Progenitor cell of endocrine pancreas (in vitro differentiated cells): ENCODE data around the gene RIMBP3B. TPM values are rescaled to one million over a fixed set of nuclear protein-coding genes. Genes with fewer than 3 reads are reported as not detected.
"Not testable (repeated sequence)": the region's sequence is repeated elsewhere in the genome, so short reads cannot be mapped to it uniquely, and the experiment has no call there.

Experiments
- DNase-seq: peaks from one replicate; pipeline ENCODE4 v3.0.0; 2021; ENCODE audit warnings: low spot score; ENCODE audit not compliant: unreplicated experiment
- H3K27ac Mint-ChIP-seq: 2 replicates; pipeline ENCODE4 v1.8.0; 2021; ENCODE audit warnings: mild to moderate bottlenecking, moderate library complexity, mixed read lengths
- H3K27me3 Mint-ChIP-seq: 2 replicates; pipeline ENCODE4 v1.8.0; 2021; ENCODE audit warnings: mixed read lengths
- H3K36me3 Mint-ChIP-seq: 2 replicates; pipeline ENCODE4 v1.8.0; 2022; ENCODE audit warnings: mixed read lengths; ENCODE audit not compliant: insufficient read depth
- H3K4me1 Mint-ChIP-seq: 2 replicates; pipeline ENCODE4 v1.8.0; 2021; ENCODE audit warnings: low read depth, mixed read lengths
- H3K4me3 Mint-ChIP-seq: 2 replicates; pipeline ENCODE4 v1.8.0; 2021; ENCODE audit warnings: low read depth, mild to moderate bottlenecking, moderate library complexity, mixed read lengths
- H3K9me3 Mint-ChIP-seq: 2 replicates; pipeline ENCODE4 v1.8.0; 2021; ENCODE audit warnings: low read depth, mixed read lengths
- total RNA-seq: library from RNA; stranded (reverse); gene quantifications from 2 replicates; pipeline ENCODE4 v1.2.1, GENCODE V29; 2021

Gene RIMBP3B
- total RNA-seq, 1 donor from 2014 or later: 0.65 TPM

DNA sequence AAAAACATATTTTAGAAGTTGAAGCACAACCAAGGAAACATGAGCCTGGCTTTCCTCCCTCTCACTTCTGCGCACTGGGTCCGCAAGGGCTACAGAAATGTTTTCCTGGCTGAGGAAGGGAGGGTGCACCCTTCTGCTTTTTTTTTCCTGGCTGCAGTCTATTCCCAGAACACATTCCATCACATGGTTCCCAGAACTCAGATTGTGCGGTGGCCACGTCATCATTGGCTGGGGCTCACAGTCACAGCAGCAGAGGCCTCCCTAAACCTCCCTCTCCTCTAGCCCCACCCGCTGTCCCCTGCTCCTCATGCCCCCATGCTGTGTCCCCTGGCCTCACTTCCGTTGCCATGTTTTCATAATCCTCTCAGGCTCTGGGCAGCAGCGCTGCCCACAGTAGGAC is 5.9 kb downstream of the RIMBP3B start:
- H3K4me3 Mint-ChIP-seq, H3K27ac Mint-ChIP-seq, H3K9me3 Mint-ChIP-seq: not testable (repeated sequence)

GRCh38 chr22:21390013-21390412 is 6.5 kb downstream of the RIMBP3B start:
- not testable (repeated sequence) for H3K4me3 Mint-ChIP-seq, H3K9me3 Mint-ChIP-seq, H3K27ac Mint-ChIP-seq, DNase-seq, H3K36me3 Mint-ChIP-seq, H3K27me3 Mint-ChIP-seq, H3K4me1 Mint-ChIP-seq

More for the DNA sequence above, 5.9 kb downstream of the RIMBP3B start:
- DNase-seq, H3K4me1 Mint-ChIP-seq, H3K27me3 Mint-ChIP-seq, H3K36me3 Mint-ChIP-seq: not testable (repeated sequence)

GRCh38 chr22:21394613-21395012 is 11.1 kb downstream of the RIMBP3B start:
- H3K4me1 Mint-ChIP-seq, H3K4me3 Mint-ChIP-seq, H3K27ac Mint-ChIP-seq, H3K27me3 Mint-ChIP-seq, DNase-seq, H3K9me3 Mint-ChIP-seq, H3K36me3 Mint-ChIP-seq: not testable (repeated sequence)

GRCh38 chr22:21401197-21401969 is 17.8 kb downstream of the RIMBP3B start:
- not testable (repeated sequence) for H3K27me3 Mint-ChIP-seq, H3K36me3 Mint-ChIP-seq

GRCh38 chr22:21402763-21403314 is 19.3 kb downstream of the RIMBP3B start:
- DNase-seq, H3K27ac Mint-ChIP-seq, H3K9me3 Mint-ChIP-seq, H3K4me3 Mint-ChIP-seq, H3K4me1 Mint-ChIP-seq, H3K27me3 Mint-ChIP-seq, H3K36me3 Mint-ChIP-seq: not testable (repeated sequence)

More at GRCh38 chr22:21401197-21401969, 17.8 kb downstream of the RIMBP3B start:
- not testable (repeated sequence) for H3K4me3 Mint-ChIP-seq, DNase-seq, H3K27ac Mint-ChIP-seq, H3K4me1 Mint-ChIP-seq, H3K9me3 Mint-ChIP-seq

- H3K9me3 Mint-ChIP-seq, H3K27me3 Mint-ChIP-seq, H3K4me1 Mint-ChIP-seq, H3K27ac Mint-ChIP-seq, DNase-seq, H3K4me3 Mint-ChIP-seq, H3K36me3 Mint-ChIP-seq: not testable (repeated sequence)
These were observed 23.6 kb downstream of the RIMBP3B start for GRCh38 chr22:21407139-21407538.

DNA sequence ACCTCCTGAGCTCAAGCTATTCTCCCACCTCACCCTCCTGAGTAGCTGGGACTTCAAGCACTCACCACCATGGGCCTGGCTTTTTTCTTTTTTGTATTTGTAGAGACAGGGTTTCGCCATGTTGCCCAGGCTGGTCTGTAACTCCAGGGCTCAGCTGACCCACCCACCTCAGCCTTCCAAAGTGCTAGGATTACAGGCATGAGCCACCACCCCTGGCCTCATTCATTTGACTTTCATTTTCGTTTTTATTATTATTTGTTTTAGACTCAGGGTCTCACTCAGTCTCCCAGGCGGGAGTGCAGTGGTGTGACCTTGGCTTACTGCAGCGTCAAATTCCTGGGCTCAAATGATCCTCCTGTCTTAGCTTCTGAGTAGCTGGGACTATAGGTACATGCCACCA is 24.2 kb downstream of the RIMBP3B start:
- DNase-seq, H3K27ac Mint-ChIP-seq, H3K9me3 Mint-ChIP-seq, H3K4me3 Mint-ChIP-seq, H3K36me3 Mint-ChIP-seq, H3K27me3 Mint-ChIP-seq, H3K4me1 Mint-ChIP-seq: not testable (repeated sequence)

DNA sequence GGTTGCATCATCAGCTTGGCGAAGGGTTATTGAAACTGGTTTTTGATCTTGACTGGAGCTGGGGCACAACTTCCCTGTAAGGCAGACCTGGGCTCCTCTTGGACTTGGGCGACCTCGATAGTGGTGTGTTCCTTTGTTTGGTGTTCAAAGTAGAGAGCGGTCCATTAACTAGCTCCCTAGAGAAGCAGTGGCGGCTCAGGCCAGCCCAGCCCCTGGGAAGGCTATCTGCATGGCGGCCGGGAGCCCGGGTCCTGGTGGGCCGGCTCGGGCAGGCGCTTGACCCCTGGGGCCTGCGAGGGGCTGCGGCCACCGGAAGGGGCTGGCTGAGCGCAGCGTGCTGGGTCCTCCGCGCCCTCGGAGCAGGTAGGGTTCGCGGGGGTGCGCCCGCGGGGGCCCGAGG is 32.8 kb downstream of the RIMBP3B start:
- H3K27ac Mint-ChIP-seq, H3K9me3 Mint-ChIP-seq, H3K27me3 Mint-ChIP-seq, H3K36me3 Mint-ChIP-seq, H3K4me3 Mint-ChIP-seq, DNase-seq, H3K4me1 Mint-ChIP-seq: not testable (repeated sequence)

DNA sequence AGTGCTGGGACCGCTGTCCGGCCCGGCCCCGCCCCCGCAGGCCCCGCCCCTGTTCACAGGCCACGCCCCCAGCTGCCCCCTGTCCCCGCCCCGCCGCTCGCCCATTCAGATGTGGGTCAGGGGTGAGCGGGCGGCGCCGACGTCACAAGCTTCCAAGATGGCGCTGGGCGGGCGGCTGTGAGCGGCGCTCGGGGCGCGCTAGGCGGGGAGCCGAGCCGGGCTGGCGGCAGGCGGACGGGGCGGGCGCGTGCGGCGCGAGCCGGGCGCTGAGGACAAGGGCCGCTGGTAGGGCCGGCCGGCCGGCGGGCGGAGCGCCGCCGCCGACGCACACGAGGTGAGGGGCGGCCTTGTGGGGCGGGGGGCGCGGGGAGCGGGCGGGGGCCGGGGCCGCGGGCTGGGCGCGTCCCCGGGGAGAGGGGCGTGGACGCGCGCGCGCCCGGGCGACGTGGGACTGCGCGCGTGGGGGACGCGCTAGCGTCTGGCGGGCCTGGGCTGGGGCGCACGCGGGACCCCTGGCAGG is 33.7 kb downstream of the RIMBP3B start, which contains the start of gene HIC2:
Gene HIC2 (plus strand): TSS at position 145 of the 520 bp plus-strand sequence. CDS start 25,461 bp downstream, outside the sequence.
- Mint-ChIP-seq H3K27ac (peak within 1 kb of the TSS; percentile 87), H3K4me3 (peak within 1 kb of the TSS; percentile 70)
- not testable (repeated sequence) for DNase-seq, H3K9me3 Mint-ChIP-seq, H3K36me3 Mint-ChIP-seq, H3K4me1 Mint-ChIP-seq, H3K27me3 Mint-ChIP-seq

- H3K27ac Mint-ChIP-seq: peak overlapping the region; percentile 87
- H3K9me3 Mint-ChIP-seq, H3K36me3 Mint-ChIP-seq, H3K27me3 Mint-ChIP-seq, H3K4me1 Mint-ChIP-seq: not testable (repeated sequence)
- peak; percentile 34 for DNase-seq
- H3K4me3 Mint-ChIP-seq: peak overlapping the region; percentile 70
These were observed 34.3 kb downstream of the RIMBP3B start for GRCh38 chr22:21417853-21418252.

DNA sequence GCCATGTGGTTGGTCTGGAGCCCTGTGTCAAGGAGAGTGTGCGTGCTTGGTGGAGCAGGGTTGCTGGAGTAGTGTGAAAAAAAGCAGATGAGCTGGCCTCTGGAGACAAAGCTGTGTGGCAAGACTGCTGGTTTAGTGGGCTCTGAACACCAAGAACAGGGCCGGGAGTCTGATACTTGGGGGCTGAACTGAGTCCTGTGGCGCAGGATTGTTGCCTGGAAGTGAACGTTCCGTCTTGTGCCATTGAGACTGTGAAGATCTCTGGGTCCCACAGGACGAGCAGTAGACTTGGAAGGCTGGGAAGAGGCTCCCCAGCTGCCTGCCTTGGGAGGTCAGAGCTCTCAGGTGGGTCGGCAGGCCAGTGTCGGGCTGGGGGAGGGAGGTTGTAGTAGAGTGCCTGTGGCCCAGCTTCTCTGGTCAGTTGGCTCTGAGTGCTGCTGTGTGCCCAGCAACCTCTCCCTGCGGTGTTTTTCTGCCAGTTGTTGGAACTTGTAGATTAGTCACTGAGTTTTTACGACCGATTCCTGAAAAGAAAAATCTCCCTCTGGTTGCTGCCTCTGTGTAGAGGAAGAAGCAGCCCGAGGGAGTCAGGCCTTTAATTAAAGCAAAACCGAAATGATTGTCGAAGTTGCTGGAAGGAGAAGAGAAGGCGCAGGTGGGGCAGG is 35.6 kb downstream of the RIMBP3B start:
- not testable (repeated sequence) for DNase-seq, H3K9me3 Mint-ChIP-seq, H3K36me3 Mint-ChIP-seq, H3K4me3 Mint-ChIP-seq, H3K27ac Mint-ChIP-seq, H3K4me1 Mint-ChIP-seq, H3K27me3 Mint-ChIP-seq

DNA sequence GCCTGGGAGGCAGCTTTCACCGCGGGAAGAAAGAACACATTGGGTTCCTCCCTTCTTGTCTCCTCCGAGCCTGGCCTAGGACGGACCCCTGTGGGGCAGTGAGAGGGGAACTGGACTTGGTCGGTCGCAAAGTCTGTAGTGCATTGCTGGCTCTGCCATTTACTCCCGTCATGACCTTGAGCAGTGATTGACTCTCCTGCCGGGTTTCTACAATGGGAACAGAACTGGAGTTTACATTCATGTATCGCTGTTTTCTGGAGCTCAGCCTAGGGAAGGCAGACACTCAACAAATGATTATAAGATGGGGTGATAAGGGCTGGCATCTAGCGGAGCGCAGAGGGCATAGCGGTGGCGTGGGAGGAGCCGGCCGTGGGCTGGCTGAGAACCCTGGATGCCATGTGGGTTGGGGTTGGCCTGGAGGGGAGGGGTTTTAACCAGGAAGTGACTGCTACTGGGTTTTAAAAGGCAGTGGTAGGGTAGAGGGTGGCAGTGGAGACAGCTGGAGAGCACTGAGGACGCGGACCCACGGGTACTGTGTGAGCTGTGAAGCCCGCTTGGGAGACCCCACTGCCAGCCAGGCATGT is 36.7 kb downstream of the RIMBP3B start:
- not testable (repeated sequence) for H3K4me1 Mint-ChIP-seq, H3K36me3 Mint-ChIP-seq, H3K27me3 Mint-ChIP-seq, H3K4me3 Mint-ChIP-seq, H3K27ac Mint-ChIP-seq, H3K9me3 Mint-ChIP-seq
- peak; percentile 8 for DNase-seq
